Endodermal cell (in vitro differentiated cells): ENCODE measurements around the gene UPP1. TPM values are rescaled to one million over a fixed set of nuclear protein-coding genes. Genes with fewer than 3 reads are reported as not detected.

ENCODE experiments used
- DNase-seq: peaks from one replicate; pipeline ENCODE4 v3.0.0-alpha.2; 2017
- H3K27ac ChIP-seq: 2 replicates; pipeline ENCODE4 v1.5.1; 2013; ENCODE audit warnings: mild to moderate bottlenecking, low read depth, low read length, moderate library complexity
- H3K27me3 ChIP-seq: 2 replicates; pipeline ENCODE4 v1.6.1; 2013; ENCODE audit warnings: mild to moderate bottlenecking, low read length, moderate library complexity; ENCODE audit not compliant: insufficient read depth, control insufficient read depth, poor library complexity, severe bottlenecking
- H3K36me3 ChIP-seq: 2 replicates; pipeline ENCODE4 v1.7.0; 2013; ENCODE audit warnings: mild to moderate bottlenecking, low read length, moderate library complexity; ENCODE audit not compliant: control insufficient read depth, insufficient read depth
- H3K4me1 ChIP-seq: one replicate; pipeline ENCODE4 v1.7.0; 2013; ENCODE audit warnings: low read length; ENCODE audit not compliant: control insufficient read depth, insufficient read depth
- H3K4me3 ChIP-seq: 2 replicates; pipeline ENCODE4 v1.5.1; 2013; ENCODE audit warnings: mild to moderate bottlenecking, low read length, moderate library complexity
- H3K9ac ChIP-seq: 2 replicates; pipeline ENCODE4 v1.6.1; 2013; ENCODE audit warnings: mild to moderate bottlenecking, low read length, moderate library complexity; ENCODE audit not compliant: poor library complexity, severe bottlenecking; ENCODE audit errors: extremely low read depth
- H3K9me3 ChIP-seq: 2 replicates; pipeline ENCODE4 v1.6.1; 2013; ENCODE audit warnings: mild to moderate bottlenecking, low read length, moderate library complexity; ENCODE audit not compliant: control insufficient read depth
- H3K27ac Mint-ChIP-seq: 2 replicates; pipeline ENCODE4 v1.8.0; 2020; ENCODE audit warnings: mixed read lengths
- H3K27me3 Mint-ChIP-seq: 2 replicates; pipeline ENCODE4 v1.8.0; 2021; ENCODE audit warnings: mild to moderate bottlenecking, mixed read lengths; ENCODE audit not compliant: insufficient read depth
- H3K36me3 Mint-ChIP-seq: 2 replicates; pipeline ENCODE4 v1.8.0; 2020; ENCODE audit warnings: low read depth, mixed read lengths
- H3K4me1 Mint-ChIP-seq: 2 replicates; pipeline ENCODE4 v1.8.0; 2020; ENCODE audit warnings: mixed read lengths
- H3K4me3 Mint-ChIP-seq: 2 replicates; pipeline ENCODE4 v1.8.0; 2020; ENCODE audit warnings: mild to moderate bottlenecking, moderate library complexity, mixed read lengths
- H3K9me3 Mint-ChIP-seq: 2 replicates; pipeline ENCODE4 v1.8.0; 2020; ENCODE audit warnings: mild to moderate bottlenecking, mixed read lengths
- WGBS, 2 experiments: methylation state at CpG; one replicate each; pipeline versions ENCODE4 v1.1.5 to v1.1.7; 2013; ENCODE audit warnings: missing lambda C conversion rate in 2 of 2, mixed read lengths in 1 of 2; ENCODE audit not compliant: insufficient coverage in 1 of 2, insufficient read length in 1 of 2; 5-methylcytosine and 5-hydroxymethylcytosine counted together
- total RNA-seq, 2 donors: library from RNA; stranded (reverse); fragmentation: NEBNext Ultra II Directional in 1 of 2; extraction: Animal tissue kit (Norgen Biotek cat#: 25700) in 1 of 2; gene quantifications; 2 replicates in 1 of 2; 3 replicates in 1 of 2; pipeline ENCODE4 v1.2.1, GENCODE V29; 2021
- TF ChIP-seq, protein P1 (sequence below): fragments of 200-600 bp; sonication (generic); conservative IDR thresholded peaks from 2 replicates; pipeline ENCODE4 v1.5.0; 2021; ENCODE audit warnings: antibody characterized with exemption, mild to moderate bottlenecking

Gene UPP1
- total RNA-seq, 2 donors from 2014 or later: 40.5 to 46.3 TPM

DNA sequence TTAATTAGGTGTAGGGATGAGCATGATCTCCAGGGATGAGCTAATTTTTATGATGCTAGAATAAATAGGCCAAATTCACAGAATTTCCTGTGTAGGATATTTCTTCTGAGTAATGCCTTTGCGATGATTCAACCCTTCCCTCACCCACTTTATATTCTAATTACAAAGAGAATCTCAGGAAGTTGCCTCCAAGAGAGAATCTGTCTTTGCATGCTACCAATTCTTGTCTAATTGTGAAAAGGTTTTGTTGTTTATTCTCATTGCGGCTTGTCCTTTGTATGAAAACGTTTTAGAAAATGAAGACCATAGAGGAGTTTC is 47.5 kb upstream of the UPP1 start:
- DNase-seq: no peak
- TF ChIP-seq, protein P1, sequence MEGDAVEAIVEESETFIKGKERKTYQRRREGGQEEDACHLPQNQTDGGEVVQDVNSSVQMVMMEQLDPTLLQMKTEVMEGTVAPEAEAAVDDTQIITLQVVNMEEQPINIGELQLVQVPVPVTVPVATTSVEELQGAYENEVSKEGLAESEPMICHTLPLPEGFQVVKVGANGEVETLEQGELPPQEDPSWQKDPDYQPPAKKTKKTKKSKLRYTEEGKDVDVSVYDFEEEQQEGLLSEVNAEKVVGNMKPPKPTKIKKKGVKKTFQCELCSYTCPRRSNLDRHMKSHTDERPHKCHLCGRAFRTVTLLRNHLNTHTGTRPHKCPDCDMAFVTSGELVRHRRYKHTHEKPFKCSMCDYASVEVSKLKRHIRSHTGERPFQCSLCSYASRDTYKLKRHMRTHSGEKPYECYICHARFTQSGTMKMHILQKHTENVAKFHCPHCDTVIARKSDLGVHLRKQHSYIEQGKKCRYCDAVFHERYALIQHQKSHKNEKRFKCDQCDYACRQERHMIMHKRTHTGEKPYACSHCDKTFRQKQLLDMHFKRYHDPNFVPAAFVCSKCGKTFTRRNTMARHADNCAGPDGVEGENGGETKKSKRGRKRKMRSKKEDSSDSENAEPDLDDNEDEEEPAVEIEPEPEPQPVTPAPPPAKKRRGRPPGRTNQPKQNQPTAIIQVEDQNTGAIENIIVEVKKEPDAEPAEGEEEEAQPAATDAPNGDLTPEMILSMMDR: no peak
- Mint-ChIP-seq H3K4me1 (peaks cover 41% of the 10 kb centered on the region), H3K27me3 (peaks cover 8% of the 10 kb centered on the region), H3K27ac (no peak overlapping the region), H3K9me3 (no peaks in the 10 kb centered on the region), H3K36me3 (no peaks in the 10 kb centered on the region), H3K4me3 (no peak overlapping the region)
- Histone ChIP-seq H3K27me3 (peaks cover 8% of the 10 kb centered on the region), H3K4me3 (no peak overlapping the region), H3K9ac (no peak overlapping the region), H3K4me1 (peaks cover 19% of the 10 kb centered on the region), H3K36me3 (no peaks in the 10 kb centered on the region), H3K9me3 (no peaks in the 10 kb centered on the region), H3K27ac (no peak overlapping the region)
- 74 to 100% methylated on average over 1 to 3 of the region's 3 CpGs for whole genome bisulfite sequencing, 2 experiments

DNA sequence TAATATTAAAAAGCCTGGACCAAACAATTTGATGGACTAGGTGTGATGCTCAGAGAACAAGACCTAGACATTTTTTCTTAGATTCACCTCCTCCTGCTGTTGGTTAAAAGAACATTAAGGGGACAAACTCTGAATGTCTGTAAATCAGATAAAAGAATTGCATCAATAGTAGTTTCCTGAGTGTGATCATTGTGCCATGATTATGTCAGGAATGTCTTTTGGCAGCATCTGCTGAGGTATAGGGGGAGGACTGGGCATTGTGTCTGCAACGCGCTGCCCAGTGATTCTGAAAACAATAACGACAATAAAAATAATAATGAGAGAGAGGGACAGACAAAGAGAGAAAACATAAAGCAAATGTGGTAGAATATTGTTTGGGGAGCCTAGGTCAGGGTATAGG is 46.8 kb upstream of the UPP1 start:
- H3K9me3 ChIP-seq: no peaks in the 10 kb centered on the region
- DNase-seq: no peak
- peaks cover 19% of the 10 kb centered on the region for H3K4me1 ChIP-seq
- Mint-ChIP-seq H3K27me3 (peaks cover 2% of the 10 kb centered on the region), H3K4me3 (no peak overlapping the region), H3K36me3 (no peaks in the 10 kb centered on the region), H3K4me1 (peaks cover 41% of the 10 kb centered on the region), H3K9me3 (no peaks in the 10 kb centered on the region), H3K27ac (no peak overlapping the region)
- peaks cover 2% of the 10 kb centered on the region for H3K27me3 ChIP-seq
- H3K4me3 ChIP-seq: no peak overlapping the region
- 93% methylated on average over 3 of the region's 3 CpGs; no CpG with 5 or more reads in 1 of the 2 experiments for WGBS, 2 experiments
- no peak overlapping the region for H3K9ac ChIP-seq
- H3K27ac ChIP-seq: no peak overlapping the region
- H3K36me3 ChIP-seq: no peaks in the 10 kb centered on the region
- TF ChIP-seq, protein P1: no peak

DNA sequence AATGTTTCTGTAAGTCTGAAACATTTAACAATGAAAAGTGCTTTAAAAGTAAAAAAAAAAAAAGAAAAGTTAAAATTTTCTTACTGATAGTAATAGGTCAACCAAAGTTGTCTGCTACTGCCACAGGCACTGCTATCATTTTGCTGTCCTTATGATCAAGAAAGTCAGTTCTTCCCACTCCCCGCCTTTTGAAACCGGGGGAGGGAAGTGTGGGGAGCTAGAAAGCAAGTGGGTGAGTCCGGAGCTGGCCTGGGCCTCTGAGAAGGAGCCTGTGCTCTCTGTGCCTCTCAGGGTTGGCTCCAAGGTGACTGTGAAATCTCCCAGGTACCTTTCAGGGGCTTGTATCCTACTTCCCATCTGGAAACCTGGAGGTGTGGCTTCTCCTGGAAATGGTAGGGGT is 46.4 kb upstream of the UPP1 start:
- no peak overlapping the region for H3K4me3 ChIP-seq
- Mint-ChIP-seq H3K27me3 (no peaks in the 10 kb centered on the region), H3K4me1 (peaks cover 40% of the 10 kb centered on the region), H3K27ac (no peak overlapping the region), H3K4me3 (no peak overlapping the region), H3K9me3 (no peaks in the 10 kb centered on the region), H3K36me3 (no peaks in the 10 kb centered on the region)
- no peaks in the 10 kb centered on the region for H3K36me3 ChIP-seq
- no peaks in the 10 kb centered on the region for H3K9me3 ChIP-seq
- TF ChIP-seq, protein P1: no peak
- no peaks in the 10 kb centered on the region for H3K27me3 ChIP-seq
- no peak for DNase-seq
- peaks cover 19% of the 10 kb centered on the region for H3K4me1 ChIP-seq
- H3K9ac ChIP-seq: no peak overlapping the region
- H3K27ac ChIP-seq: no peak overlapping the region
- 62 to 100% methylated on average over 1 to 3 of the region's 3 CpGs for WGBS, 2 experiments
